DMS53 treated with DMSO at 0.1 percent for 48 hours (cell line): ENCODE measurements around the gene TEX29.

Source experiments
- DNase-seq: peaks from one replicate; lab custom pipeline; 2025; ENCODE audit not compliant: unreplicated experiment; lab: John Stamatoyannopoulos, UW

Gene TEX29

DNA sequence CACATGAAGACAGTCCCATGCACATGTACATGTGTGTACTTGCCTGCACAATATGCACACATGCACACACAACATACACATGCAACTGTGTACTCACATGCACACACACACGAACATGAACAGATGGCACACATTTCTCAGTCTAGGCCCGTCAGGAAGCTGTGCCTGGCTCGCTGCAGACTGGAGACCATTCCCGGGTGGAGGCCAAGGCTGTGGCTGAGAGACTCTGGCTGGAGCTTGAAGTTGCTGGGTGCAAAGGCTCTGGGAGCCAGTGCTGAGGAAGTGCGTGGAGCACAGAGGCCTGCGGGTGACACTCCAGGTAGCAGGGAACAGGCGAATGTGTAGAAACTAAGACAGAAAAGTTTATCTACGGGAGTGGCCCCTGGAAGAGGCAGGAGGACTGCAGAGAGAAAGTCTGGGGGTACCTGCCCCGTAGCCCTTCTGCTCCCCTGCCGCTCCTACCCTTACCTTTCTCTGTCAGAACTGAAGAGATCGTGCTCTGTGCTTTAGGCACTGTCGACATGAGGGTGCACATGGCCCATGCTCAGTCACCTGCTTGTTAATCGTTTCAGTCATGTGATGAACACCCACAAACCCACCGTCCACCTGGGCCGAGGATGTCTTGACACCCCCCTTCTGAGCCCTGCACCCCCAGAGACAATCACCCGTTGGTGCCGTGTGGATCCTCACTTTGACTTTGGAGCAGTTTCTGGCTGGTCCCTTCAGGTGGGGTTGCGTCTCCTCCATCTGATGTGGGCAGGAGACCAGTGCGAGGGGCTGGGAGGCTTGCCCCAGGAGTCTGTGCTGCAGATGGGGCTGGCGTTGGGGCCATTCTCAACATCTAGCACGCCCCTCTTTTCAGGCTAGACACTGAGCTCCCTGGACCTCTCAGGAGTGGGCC is 69.4 kb downstream of the TEX29 start:
- no peak for DNase-seq

DNA sequence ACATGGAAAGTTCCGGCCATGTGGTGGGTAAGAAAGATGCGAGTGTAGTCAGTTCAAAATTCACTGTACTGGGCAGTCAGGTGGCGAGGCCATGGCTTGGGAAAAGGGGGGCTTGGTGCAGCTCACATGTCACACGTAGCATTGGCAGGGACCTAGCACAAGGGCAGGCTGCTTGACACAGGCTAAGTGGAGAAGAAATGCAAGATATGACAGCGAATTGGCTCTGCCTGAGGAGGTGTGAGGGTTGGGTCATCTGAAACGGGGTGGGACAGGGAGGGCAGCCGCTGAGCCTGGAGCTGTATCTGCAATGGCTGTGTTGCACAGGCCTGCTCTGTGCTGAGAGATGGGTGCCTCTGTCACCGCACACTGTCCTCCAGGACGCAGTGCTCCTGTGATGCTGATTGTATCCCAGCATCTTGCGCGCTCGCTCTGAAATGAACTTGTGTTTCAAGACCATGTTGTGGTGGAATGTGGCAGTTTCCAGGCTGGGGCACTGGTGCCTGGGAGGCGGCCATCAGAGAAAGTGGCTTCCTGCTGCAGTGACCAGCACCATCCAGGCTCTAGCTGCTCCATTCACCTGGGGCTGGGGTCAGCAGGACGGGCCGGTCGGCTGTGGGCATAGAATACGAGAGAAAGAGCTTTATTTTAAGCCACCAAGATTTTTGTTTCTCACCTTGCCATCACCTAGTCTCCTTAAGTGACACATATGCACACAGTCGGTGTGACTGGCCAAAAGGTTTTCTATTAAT is 70.3 kb downstream of the TEX29 start:
- DNase-seq: no peak

DNA sequence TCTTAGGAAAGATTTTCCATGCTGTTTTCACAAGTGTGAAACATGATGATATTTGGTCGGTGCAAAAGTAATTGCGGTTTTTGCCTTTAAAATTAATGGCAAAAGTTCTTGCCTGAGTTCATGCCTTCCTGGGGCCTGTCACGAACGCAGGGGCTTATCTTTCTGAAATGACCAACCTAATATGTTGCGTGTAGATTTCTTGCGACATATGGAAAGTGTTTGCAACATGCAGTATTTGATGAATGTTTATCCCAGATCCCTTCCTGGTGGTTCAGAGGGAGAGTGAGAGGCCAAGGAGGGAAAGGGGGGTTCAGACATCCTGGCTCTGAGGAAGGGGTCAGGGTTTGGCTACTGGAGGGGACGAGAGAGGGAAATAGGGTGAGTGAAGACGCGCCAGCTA is 72.0 kb downstream of the TEX29 start:
- no peak for DNase-seq

DNA sequence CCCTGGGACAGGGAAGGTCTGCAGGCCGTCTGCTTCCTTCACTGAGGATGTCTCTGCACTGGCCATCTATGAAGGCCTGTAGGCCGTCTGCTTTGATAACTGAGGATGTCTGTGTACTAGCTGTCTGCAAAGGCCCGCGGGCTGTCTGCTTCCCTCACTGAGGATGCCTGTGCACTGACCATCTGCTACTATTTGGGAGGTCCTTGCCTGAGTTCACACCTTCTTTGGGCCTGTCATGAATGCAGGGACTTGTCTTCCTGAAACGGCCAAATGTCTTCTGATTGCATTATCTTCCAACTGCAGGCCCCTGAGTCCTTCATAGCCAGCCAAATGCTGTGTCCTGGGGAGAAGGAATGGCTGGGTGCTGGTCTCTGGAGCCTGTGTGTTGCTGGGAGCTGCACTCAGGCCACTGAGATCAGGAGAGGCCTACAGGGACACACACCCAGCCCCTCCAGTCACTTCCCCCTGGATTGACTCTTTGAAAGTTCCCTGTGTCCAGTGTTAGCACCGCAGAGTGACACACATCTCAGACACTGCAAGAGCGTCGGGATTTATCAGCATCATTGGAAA is 72.9 kb downstream of the TEX29 start:
- DNase-seq: no peak
